ENCODE data around the gene PRRC1.
"Not testable (repeated sequence)": the region's sequence is repeated elsewhere in the genome, so short reads cannot be mapped to it uniquely, and the experiment has no call there.

Gene PRRC1

GRCh38 chr5:127517110-127517479, 345 bp upstream of the PRRC1 start:
- TF ChIP-seq CTCF (conservative IDR thresholded peaks at IDR 0.05; ENCODE audit: low read depth, low read length): no peak
- DNase-seq (ENCODE audit: low read depth): peak; percentile 9

GRCh38 chr5:127518319-127518621, 830 bp downstream of the PRRC1 start:
- DNase-seq (ENCODE audit: low read depth): no peak
- TF ChIP-seq CTCF (conservative IDR thresholded peaks at IDR 0.05; ENCODE audit: low read depth, low read length): no peak
- H3K4me3 ChIP-seq (ENCODE audit: low read length): peak overlapping the region; percentile 92

More at GRCh38 chr5:127517110-127517479, 345 bp upstream of the PRRC1 start:
- peak overlapping the region; percentile 92 for H3K4me3 ChIP-seq (ENCODE audit: low read length)

GRCh38 chr5:127519527-127519926, 2.1 kb downstream of the PRRC1 start:
- DNase-seq (ENCODE audit: low read depth): no peak
- no peak for TF ChIP-seq CTCF (conservative IDR thresholded peaks at IDR 0.05; ENCODE audit: low read depth, low read length)
- H3K4me3 ChIP-seq (ENCODE audit: low read length): no peak overlapping the region

GRCh38 chr5:127521138-127521770, 3.8 kb downstream of the PRRC1 start:
- no peak for TF ChIP-seq CTCF (conservative IDR thresholded peaks at IDR 0.05; ENCODE audit: low read depth, low read length)
- DNase-seq (ENCODE audit: low read depth): no peak
- H3K4me3 ChIP-seq (ENCODE audit: low read length): no peak overlapping the region

GRCh38 chr5:127525181-127525580, 7.7 kb downstream of the PRRC1 start:
- DNase-seq (ENCODE audit: low read depth): no peak
- TF ChIP-seq CTCF (conservative IDR thresholded peaks at IDR 0.05; ENCODE audit: low read depth, low read length): no peak
- H3K4me3 ChIP-seq (ENCODE audit: low read length): no peak overlapping the region

GRCh38 chr5:127529904-127530682, 12.7 kb downstream of the PRRC1 start:
- no peak overlapping the region for H3K4me3 ChIP-seq (ENCODE audit: low read length)
- no peak for DNase-seq (ENCODE audit: low read depth)
- TF ChIP-seq CTCF (conservative IDR thresholded peaks at IDR 0.05; ENCODE audit: low read depth, low read length): no peak

- peak; percentile 23 for TF ChIP-seq CTCF (conservative IDR thresholded peaks at IDR 0.05; ENCODE audit: low read depth, low read length)
- DNase-seq (ENCODE audit: low read depth): no peak
- H3K4me3 ChIP-seq (ENCODE audit: low read length): no peak overlapping the region
These were observed 19.2 kb downstream of the PRRC1 start for GRCh38 chr5:127536687-127537086.

- not testable (repeated sequence) for DNase-seq (ENCODE audit: low read depth); H3K4me3 ChIP-seq (ENCODE audit: low read length)
These were observed 23.1 kb downstream of the PRRC1 start for GRCh38 chr5:127540553-127540952.

- not testable (repeated sequence) for H3K4me3 ChIP-seq (ENCODE audit: low read length); DNase-seq (ENCODE audit: low read depth)
These were observed 27.8 kb downstream of the PRRC1 start for GRCh38 chr5:127545249-127545648.
